NOMO-1 (cell line): ENCODE results near the gene ADAT3.

Experiments used
- DNase-seq, 2 experiments: peaks; one replicate each; lab custom pipeline; 2025; ENCODE audit not compliant: unreplicated experiment in 2 of 2; lab: John Stamatoyannopoulos, UW

Gene ADAT3

DNA sequence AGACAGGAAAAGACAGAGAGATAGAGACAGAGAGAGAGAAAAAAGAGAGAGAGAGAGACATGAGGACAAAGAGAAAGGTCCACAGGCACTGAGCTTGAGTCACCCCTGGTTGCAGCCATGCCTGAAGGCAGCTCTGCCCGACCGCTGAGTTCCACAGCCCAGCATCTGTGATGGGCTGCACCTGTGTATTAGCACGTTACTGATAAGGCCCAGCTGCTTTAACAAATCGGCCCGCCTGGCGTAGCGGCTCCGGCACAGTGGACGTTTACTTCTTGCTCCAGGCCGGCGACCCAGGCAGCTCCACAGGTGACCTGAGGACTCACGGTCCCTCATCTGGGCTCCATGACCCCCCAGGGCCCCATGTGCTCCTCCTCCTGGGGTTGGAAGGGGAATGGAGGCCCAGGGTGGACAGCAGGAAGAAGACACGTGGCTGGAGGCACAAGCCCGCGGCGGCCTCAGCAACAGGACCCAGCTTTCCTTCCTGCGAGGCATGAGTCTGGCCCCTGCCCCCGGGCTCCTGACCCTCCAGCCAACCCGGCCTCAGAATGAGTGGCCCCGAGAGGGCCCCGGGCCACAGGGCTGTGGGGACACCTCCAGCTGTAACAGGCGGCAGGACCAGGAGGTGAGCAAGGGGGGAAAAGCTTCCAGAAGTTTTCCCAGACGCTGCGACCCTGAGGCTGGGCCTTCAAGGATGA, 31.9 kb downstream of the ADAT3 start:
- DNase-seq: no peak

DNA sequence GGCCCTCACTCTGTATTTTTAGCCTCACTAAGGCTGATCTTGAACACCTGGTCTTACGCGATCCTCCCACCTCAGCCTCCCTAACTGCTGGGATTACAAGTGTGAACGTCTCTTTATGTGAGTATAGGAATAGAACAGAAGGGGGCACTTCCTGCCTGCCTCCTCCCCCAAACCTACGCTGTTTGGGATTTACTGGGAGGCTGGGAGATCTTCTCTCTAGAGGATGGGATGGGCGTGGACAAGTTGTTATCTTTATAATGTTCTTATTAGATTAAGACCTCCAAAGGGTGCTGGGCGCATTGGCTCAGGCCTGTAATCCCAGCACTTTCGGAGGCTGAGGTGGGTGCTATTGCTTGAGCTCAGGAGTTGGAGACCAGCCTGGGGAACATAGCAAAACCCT, 32.9 kb downstream of the ADAT3 start:
- DNase-seq: no peak

DNA sequence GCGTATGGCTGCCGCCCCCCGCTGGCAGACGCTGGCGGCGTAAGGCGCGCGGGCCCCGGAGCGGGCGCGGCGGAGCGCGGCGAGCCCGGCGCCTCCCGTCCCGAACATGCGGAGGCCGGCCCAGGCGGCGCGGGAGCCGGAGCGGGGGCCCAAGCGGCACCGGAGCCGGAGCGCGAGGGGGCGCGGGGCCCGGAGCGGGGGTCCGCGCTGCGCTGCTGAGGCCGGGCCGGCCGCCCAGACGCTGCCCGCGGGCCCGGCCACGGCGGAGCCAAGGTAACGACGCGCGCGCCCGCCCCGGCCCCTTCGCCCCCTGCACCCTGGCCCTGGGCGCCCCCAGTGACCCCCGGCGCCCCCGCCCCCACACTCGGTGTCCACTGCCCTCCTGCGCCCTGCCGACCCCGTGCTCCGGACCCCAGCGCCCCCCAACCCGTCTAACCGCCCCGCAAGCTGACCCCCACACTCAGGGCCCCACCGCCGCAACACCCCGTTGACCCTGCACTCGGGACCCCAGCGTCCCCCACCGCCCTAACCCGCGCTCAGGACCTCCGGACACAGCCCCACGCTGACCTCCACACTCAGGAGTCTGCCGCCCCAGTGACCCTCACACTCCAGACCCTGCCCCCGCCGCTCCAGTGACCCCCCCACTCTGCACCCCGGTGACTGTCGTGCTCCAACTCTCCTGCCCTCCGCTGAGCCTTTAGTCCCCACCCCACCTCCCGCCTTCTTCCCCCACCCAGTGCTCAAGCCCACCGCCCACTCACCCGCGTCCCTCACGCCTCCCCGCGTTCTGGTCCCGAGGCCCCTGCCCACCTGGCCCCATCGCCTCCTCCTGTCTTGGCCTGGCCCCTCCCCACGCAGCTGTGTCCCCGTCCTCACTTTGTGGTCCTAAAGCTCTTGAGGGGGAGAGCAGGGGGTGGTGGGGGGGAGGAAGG, 36.2 kb downstream of the ADAT3 start, which contains the start of gene CSNK1G2:
Gene CSNK1G2, plus strand, starts transcription at position 27 of the 932 bp plus-strand sequence. CDS start 28,601 bp downstream, outside the sequence.
- no peak for DNase-seq

DNA sequence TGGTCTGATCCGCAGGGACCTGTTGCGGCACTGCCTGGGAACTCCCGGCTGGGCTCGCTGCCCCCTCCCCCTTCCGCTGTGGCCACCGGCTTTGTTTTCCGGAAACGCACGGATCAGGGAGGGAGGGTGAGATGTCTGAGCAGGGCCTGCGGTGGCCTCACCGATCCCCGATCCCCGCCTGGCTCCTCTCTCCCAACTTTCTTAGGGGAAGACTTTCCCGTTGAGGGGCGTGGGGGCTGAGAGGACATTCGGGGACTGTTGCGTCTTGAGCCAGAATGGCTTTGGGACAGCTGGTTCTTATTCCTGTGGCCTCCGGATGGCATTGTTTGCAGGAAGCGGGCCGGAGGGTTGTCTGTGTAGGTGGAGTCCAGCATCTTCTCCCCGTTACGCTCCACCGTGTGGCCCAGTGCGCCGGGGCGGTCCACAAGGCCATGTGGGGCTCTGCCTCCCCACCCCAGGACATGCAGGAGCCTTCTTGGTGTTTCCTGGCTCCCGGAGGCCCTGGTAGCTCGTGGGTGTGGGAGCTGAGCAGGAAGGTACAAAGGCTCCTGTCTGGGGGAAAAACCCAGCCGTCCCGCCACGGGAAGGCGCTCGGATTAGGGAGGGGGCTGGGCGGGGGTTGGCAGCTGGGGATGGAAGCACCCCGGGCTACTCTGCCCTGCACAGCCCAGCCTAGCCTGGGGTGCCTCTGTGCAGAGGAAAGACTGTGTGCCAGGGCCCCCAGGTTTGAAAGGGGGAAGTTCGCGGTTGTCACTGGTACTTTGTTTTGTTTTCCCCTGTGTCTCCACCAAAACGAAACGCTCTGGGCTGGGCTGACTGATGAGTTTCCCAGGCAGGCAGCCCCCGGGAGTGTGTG, 37.1 kb downstream of the ADAT3 start:
- DNase-seq: peak; percentile 59 to 74

DNA sequence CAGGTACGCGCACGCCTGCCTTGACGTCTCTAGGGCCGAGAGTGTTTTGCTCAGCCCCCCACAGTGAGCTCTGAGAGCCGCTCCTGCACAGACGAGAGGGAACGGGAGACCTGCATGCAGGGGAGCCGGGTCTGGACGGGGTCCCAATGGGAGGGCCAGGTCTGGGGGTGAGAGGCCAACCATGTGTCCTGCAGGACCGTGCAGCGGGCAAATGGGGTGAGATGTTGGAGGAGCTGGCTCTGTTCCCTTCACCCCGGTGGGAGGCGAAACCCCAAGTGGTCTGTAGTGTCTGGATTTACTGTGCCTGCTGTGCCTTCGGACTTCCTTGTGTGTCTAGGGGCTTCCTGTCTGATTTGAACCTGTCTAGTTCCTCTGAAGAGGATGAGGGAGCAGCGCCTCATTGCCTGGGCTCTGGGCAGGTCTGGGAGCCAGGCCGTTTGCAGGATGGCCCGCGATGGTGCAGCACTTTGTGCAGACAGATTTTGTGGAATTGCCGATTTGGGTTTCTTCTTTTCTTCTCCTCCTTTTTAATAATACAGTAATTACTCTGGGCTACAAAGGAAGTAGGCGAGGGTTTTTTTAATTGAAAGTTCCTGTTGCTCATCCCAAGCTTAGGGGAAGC, 37.8 kb downstream of the ADAT3 start:
- DNase-seq: no peak

DNA sequence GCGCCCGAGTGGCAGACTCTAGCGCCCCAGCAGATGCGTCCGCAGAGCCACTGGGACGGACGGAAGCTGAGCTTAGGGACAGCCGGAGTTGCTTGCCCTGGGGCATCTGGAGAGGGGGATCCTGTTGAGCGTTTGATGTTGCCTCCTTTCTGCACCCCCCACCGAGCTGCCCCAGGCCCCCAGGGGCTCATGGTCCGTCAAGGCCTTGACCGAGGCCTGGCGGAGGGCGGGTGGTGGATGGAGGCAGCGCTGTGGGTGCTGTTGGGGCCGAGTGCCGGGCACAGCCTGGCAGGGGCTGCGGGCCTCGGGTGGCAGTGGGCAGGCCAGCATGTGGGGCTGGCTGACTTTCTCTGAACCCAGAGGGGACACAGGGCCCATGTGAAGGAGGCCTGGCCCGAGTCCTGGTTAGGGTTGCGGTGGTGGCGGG, 38.5 kb downstream of the ADAT3 start:
- DNase-seq: no peak

DNA sequence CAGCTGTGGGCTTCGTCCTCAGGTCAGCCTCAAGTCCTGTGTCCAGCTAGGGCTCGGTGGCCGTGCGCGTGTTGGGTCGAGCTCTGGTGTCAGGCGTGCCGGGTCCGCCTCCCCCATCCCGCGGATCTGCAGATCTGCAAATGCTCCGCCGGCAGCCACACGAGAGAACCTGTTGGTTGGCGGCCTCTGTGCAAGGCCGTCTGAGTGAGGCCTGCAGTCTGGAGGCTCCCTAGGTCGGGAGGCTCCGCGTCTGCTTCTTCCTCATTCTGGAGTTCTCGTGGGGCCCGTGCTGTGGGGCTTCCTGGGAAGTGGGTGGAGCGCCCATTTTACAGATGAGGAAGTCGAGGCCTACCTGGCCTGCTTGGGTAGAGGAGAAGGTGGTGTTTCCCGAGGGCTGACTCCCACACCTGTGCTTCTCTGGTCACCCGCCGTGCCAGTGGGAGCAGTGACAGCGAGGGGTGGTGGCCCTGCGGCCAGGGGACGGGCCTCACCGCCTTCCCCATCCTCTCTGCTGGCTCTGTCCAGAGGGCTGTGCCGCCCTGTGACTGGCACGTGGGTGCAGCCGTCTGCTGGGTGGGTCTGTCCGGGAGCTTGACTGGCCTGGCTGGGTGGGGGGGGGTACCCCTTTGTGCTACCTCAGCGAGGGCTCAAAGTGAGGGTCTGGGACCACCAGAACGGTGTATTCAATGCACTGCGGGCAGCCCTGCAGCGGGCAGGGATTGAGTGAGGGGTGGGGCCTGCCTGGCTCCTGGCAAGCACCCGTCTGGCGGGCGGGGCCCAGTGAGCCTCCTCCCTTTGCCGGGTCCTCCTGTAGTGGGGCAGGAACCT, 39.1 kb downstream of the ADAT3 start:
- peak in 1 of 2 experiments; percentile 17 for DNase-seq

DNA sequence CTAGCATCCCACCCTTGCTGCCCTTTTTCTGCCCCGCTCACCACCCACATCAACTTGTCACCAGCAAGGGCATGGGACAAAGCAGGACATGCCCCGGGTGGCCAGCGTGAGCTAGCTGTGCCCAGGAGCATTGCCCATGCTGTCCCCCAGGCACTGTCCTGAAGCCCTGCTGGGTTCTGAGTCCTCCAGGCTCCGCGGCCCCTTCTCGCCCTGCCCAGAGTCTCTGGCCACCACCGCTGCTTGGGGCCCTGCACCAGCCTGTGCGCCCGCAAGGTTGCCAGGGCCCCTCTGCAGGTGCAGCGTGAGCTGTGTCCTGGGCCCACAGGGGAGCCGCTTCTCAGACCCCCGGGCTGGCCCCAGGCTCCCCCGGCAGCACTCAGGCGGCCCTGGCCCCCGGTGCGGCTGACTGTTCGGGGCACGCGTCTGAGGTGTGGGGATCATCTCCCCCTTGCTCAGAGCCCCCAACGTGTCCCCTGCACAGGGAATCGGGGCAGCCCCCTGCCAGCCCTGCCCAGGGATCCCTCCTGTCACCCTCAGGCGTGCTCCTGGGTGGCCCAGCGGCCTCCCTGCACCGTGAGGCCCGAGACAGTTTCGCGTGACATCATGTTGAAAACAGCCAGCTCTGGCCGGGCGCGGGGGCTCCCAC, 39.8 kb downstream of the ADAT3 start:
- DNase-seq: no peak

DNA sequence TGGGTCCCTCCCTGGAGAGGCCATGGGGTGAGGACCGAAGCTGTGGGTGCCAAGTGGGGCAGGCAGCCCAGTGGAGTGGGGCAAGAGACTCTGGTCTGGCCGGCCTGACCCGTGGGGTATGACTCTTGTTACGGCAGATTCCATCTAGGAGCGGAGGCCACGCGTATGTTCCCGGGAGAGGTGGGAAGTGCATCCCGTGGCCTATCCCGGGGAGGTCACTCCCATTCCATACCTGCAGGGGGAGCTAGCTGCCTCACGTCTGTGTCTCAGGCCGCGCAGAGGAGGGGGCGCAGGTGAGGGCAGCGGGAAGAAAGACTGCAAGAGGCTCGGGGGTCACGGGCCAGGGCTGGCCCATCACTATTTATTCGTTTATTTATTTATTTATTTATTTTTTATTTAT, 40.7 kb downstream of the ADAT3 start:
- DNase-seq: no peak

DNA sequence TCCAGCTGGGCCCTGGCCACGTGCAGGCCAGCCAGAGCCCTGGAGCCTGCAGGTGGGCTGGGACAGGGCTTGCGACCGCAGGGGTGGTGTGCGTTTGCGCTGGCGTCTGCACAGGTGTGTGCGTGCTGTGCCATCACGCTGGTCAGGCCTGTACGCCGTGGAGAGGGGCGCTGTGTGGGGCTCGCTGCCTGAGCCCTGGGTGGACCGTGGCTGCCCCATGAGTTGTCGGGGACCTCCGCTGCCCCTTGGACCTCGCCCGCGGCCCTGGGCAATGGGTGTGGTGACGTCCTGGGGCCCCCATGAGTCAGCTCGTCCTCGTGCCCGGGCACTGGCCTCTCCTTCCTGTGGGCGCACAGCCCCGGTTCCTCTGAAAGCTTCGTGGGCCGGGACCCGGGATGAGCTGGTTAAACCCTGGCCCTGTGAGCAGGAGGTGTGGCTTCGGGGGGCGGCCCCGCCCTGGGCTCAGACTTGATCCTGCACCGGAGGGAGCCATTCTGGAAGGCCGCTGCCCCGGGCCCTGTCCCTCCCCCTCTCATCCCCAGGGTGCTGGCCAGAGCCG, 42.5 kb downstream of the ADAT3 start:
- DNase-seq: no peak

DNA sequence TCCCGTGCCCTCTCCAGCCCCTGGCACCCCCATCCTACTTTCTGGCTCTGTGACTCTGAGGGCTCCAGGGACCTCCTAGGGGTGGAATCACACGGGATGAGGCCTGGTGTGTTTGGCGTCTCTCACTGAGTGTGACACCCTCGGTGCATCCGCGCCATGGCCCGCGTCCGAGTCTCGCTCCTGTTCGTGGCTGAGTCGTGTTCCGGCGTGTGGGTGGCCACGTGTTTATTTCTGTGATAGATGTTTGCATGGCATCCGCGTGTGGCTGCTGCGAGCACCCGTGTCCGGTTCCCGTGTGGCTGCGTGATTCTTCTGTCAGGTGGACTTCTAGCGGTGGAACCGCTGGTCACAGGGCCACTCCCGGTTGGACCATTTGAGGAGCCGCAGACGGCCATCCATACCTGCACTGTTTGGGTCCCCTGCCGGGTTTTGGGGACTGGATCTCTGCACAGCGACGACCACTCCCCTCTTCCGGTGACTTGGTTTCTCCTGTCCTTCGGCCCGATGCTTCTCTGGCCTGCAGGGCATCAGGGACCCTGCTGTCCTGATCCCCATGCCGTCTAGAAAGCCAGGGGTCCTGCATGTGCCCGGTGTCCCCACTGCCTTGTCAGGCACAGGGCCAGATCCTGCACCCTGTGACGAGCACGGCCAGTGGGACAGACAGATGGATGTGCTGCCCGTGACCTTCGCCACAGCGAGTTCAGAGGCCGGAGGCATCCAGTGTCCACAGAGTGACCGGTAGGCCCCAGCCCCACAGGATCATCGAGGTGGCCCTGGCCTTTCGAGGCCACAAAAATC, 44.3 kb downstream of the ADAT3 start:
- DNase-seq: no peak

DNA sequence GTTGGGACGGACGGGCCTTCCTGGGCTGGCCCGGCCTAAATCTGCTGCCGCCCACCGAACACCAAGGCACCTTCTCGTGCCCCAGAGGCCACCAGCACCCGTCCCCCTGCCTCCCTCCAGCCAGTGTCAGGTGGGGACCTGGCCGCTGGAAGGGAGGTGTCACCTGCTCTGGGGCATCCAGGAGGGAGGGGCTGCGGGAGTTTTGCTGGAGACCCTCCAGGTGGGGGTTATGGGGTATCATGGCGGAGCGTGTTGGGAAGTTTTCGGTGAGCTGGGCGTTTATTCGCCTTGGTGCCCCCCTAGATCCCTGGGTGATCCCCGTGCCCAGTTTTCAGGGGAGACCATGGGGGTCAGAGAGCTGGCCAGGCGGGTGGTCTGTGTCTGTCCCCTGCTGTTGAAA, 45.4 kb downstream of the ADAT3 start:
- no peak for DNase-seq

DNA sequence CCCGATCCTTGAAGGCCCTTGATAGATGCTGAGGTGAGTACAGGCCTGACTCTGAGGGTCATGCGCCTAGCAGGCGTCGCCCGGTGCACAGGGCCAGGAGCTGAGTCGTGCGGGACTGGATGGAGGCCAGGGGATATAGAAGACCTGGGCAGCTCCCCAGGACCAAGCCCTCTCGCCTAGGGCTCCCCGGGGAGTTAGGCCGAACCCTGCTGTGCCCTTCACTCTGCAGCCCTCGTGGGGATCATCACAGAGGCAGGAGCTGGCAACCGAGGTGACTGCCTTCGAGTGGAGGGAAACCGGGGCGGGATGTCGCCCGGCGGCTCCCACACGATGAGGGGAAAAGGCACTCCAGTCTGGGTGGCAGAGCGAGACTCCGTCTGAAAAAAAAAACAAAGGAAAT, 47.4 kb downstream of the ADAT3 start:
- no peak for DNase-seq

DNA sequence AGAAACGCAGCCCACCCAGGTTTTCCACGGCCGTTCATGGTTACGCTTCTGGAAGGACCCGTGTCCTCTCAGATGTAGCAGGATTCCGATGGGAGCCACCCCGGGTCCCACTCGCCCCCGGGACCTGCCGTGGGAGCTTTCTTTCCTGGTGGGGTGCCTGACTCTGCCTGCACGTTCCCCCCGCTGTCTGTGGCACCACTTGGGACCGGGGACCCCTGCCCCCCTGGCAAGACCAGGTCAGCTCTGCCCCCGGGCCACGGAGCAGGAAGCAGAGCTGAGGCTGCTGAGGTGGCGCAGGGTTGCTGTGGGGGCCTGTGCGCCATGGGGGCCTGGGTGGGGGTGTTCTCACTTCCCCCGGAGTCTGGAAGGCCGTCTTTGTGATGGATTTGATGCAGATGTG, 47.8 kb downstream of the ADAT3 start:
- no peak for DNase-seq

DNA sequence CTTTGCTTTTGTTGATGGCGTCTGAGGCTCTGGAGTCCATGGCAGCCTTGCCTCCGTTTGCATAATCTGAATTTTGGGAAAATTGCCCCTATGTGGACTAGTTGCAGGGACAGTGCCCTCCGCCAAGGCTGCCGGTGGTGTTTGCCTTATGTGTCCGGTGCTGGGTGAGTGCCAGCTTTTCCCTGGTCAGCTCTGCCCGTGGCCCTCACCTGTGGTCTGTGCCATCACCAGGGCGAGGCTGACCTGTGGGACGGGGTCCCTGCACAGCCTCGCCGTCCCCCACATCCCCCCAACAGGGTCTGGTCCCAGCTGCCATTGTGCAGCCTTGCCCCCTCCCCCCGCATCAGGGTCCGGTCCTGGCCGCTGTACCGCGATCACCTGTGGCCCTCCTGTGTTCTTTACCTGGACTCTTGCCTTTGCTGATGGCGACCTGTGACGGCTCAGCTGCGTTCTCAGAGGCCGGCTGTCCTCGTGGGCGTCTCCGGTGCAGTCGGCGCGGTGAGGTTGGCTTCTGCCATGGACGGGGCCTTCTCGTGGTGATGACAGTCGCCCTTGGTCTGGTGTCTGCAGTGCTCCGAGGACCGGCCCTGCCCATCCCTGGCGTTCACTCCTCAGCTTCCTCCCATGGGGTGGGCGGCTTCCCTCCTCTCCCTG, 48.4 kb downstream of the ADAT3 start:
- DNase-seq: no peak

DNA sequence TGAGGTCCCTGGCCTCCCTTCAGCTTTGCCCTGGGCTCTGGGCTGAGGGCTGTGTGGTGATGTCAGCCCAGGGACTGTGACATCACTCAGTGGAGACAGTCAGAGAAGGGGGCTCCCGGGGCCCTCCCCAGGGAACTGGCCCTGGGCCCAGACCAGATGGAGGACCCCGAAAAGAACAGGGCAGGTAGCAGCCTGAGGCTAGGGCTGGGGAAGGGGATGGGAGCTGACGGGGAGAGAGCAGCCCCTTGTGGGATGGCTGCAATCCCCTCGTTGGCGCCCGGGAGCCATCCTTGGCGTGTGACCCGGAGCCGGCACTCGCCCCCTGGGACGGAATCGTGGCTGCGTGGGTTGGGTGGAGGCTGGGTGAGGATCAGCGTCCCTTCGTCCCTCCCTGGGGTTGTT, 49.3 kb downstream of the ADAT3 start:
- no peak for DNase-seq
